Ovary (tissue), 9 donors: Measurements from ENCODE around the gene QTRT2. TPM values are rescaled to one million over a fixed set of nuclear protein-coding genes. Genes with fewer than 3 reads are reported as not detected.

ENCODE experiments used
- DNase-seq, 5 donors: peaks; one replicate each; pipeline ENCODE4 v3.0.0-alpha.2; 2019 to 2020
- H3K27ac ChIP-seq, 2 donors: fragments of 200-600 bp; one replicate each; pipeline versions ENCODE4 v1.5.1 to v1.8.0; 2019 to 2022
- H3K27me3 ChIP-seq: fragments of 200-600 bp; one replicate; pipeline ENCODE4 v1.8.0; 2022
- H3K36me3 ChIP-seq: fragments of 200-600 bp; sonication (generic); one replicate; pipeline ENCODE4 v1.5.1; 2019
- H3K4me1 ChIP-seq: one replicate; pipeline ENCODE4 v1.8.1; 2013; ENCODE audit warnings: mild to moderate bottlenecking, moderate library complexity; ENCODE audit not compliant: insufficient read depth
- H3K4me3 ChIP-seq: fragments of 200-600 bp; sonication (generic); one replicate; pipeline ENCODE4 v1.5.1; 2017
- H3K9me3 ChIP-seq, 2 donors: fragments of 200-600 bp in 1 of 2; sonication (generic) in 1 of 2; one replicate each; pipeline versions ENCODE4 v1.5.1 to v1.8.1; 2013 to 2019; ENCODE audit warnings: mild to moderate bottlenecking in 1 of 2, moderate library complexity in 1 of 2
- EP300 ChIP-seq: sonication (generic); formaldehyde crosslinking; IDR thresholded peaks from one replicate; pipeline ENCODE4 v1.6.1; 2017; ENCODE audit warnings: antibody characterized with exemption
- POLR2A ChIP-seq: fragments of 450-650 bp; IDR thresholded peaks from one replicate; pipeline ENCODE4 v1.6.1; 2017; ENCODE audit warnings: antibody characterized with exemption, mild to moderate bottlenecking, moderate library complexity
- WGBS, 3 donors: extraction: QIAGEN DNeasy Blood & Tissue Kit in 1 of 3; methylation state at CpG; one replicate each; pipeline versions ENCODE4 v1.1.5 to v1.1.7; 2013 to 2017; 5-methylcytosine and 5-hydroxymethylcytosine counted together
- intact Hi-C, 4 donors: fragments of 100-400 bp; cut with DNase I; formaldehyde crosslinking; loops; one replicate each; pipeline versions ENCODE4 v1.11.0 to v1.15.1; 2022 to 2023
- polyA plus RNA-seq, 2 donors: library from polyadenylated mRNA; stranded (reverse); fragments of 200-250 nt in 1 of 2; fragments of 350-450 nt in 1 of 2; fragmentation: Illumina TruSeq in 1 of 2; extraction: RNeasy Lipid Tissue Mini Kit (QIAGEN cat#74804) in 1 of 2; gene quantifications; one replicate each; pipeline ENCODE4 v1.2.3, GENCODE V29; 2013 to 2014
- total RNA-seq, 7 donors: library from RNA; depleted of rRNA in 2 of 7; stranded (reverse); fragments of >200 nt in 2 of 7; fragmentation: NEBNext Ultra II Directional in 3 of 7; extraction: Animal tissue kit (Norgen Biotek cat#: 25700) in 3 of 7; gene quantifications; one replicate each; pipeline versions ENCODE4 v1.1.0 to v1.2.4, GENCODE V29; 2016 to 2023
- TF ChIP-seq, protein P1 (sequence below), 3 donors: fragments of 450-650 bp in 2 of 3; fragments of 200-600 bp in 1 of 3; IDR thresholded peaks; one replicate each; pipeline versions ENCODE4 v1.5.1 to v1.8.0; 2016 to 2022; ENCODE audit warnings: antibody characterized with exemption in 3 of 3, mild to moderate bottlenecking in 1 of 3
- donor health status: DM: no; HTN: no; CAD: no; lungs with moderate emphysema.
- donor health status: DM: no; HTN: no; CAD: no.
- donor health status: Bipolar disorder and iron deficiency.
- donor health status: DM: yes; HTN: yes; CAD: no.
- donor health status: DM: no; HTN: no; CAD: no.
- donor health status: DM: yes; HTN: yes; CAD: no.

Gene QTRT2
- total and polyA plus RNA-seq, 9 donors = 6.4 to 32.6 (median 20.3) TPM

DNA sequence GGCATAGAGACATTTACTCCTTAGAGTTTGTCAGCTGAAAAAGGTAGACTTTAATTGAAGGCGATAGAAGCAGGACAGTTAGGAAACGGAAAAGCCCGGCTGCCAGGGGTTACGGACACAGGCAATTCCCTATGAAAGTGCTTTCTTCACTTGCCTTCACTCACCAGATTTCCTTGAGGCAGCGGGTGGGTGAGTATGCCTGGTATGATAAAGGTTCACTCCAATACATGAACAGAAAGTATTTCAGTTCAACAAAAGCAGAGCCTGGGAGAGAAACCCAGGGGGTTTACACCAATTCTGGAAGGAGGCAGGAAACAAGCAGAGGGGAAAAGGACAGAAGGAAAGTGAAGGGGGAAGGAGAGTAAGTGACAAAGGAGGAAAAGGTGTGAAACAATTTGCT is 53.9 kb downstream of the QTRT2 start:
- Histone ChIP-seq H3K36me3 (no peaks in the 10 kb centered on the region), H3K9me3 (no peaks in the 10 kb centered on the region), H3K4me1 (no peaks in the 10 kb centered on the region), H3K27me3 (no peaks in the 10 kb centered on the region), H3K4me3 (no peak overlapping the region), H3K27ac (no peak overlapping the region)
- DNase-seq = no peak
- intact Hi-C loops = no loop called here
- 64 to 73% (median 67%) methylated on average over 5 of the region's 5 CpGs for WGBS, 3 donors
- TF ChIP-seq, protein P1, sequence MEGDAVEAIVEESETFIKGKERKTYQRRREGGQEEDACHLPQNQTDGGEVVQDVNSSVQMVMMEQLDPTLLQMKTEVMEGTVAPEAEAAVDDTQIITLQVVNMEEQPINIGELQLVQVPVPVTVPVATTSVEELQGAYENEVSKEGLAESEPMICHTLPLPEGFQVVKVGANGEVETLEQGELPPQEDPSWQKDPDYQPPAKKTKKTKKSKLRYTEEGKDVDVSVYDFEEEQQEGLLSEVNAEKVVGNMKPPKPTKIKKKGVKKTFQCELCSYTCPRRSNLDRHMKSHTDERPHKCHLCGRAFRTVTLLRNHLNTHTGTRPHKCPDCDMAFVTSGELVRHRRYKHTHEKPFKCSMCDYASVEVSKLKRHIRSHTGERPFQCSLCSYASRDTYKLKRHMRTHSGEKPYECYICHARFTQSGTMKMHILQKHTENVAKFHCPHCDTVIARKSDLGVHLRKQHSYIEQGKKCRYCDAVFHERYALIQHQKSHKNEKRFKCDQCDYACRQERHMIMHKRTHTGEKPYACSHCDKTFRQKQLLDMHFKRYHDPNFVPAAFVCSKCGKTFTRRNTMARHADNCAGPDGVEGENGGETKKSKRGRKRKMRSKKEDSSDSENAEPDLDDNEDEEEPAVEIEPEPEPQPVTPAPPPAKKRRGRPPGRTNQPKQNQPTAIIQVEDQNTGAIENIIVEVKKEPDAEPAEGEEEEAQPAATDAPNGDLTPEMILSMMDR (IDR thresholded peaks at IDR 0.05) = no peak

DNA sequence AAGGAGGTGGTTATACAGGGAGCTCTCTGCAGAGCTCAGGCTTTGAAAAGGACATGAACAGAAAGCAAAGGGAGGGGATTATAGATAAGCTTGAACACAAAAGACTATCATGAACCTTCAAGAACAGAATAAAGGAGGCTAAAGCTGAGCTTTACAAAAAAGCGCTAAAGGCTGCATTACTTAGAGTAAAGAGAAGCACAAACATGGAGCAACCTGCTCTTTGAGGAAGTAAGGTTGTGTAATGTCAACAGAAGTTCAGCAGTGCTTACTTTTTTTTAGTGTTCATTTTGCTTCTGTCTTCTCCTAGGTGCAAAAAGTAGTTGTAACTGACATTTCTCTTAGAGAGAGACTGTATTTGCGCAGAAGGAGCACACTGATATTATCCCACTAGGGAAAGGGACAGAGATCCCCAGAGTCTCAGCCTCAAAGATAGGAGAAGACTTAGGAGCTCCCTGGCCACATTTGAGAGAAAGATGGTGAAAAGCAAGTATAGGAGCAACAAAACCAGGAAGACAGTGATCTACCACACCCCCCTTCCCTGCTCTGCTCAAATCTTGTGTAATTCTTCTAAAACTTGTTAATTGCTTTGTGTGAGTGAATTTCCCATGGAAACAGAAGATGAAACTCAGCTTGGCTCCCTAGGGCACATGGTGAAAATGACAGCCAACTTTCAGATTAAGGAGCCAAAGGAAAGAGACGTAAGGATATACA is 54.7 kb downstream of the QTRT2 start:
- intact Hi-C loops = no loop called here

DNA sequence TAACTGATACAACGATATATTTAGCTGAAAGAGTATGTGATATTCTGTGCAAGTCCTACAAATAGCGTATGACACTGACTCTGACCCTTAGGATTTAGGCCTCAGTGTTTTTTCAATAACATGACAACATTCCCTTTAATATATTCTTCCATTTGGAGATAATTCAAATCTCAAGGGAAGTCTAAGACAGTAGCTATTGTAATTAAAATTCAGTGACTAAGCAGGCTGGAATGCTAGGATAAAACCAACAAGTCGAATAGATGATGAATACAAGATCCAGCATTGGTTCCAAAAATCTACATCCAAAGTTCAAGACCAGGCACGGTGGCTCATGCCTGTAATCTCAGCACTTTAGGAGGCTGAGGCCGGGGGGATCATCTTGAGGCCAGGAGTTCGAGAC is 56.2 kb downstream of the QTRT2 start:
- 71 to 78% (median 73%) methylated on average over 6 of the region's 6 CpGs for WGBS, 3 donors

More for the DNA sequence above, 54.7 kb downstream of the QTRT2 start:
- no peak for DNase-seq
- Histone ChIP-seq H3K27me3 (no peaks in the 10 kb centered on the region), H3K9me3 (no peaks in the 10 kb centered on the region), H3K4me1 (no peaks in the 10 kb centered on the region), H3K4me3 (no peak overlapping the region), H3K36me3 (no peaks in the 10 kb centered on the region), H3K27ac (no peak overlapping the region)
- TF ChIP-seq, protein P1 (IDR thresholded peaks at IDR 0.05) = no peak
- TF ChIP-seq EP300 = no peak
- TF ChIP-seq POLR2A = no peak
- WGBS, 3 donors = 85 to 88% (median 88%) methylated on average over 3 of the region's 3 CpGs

DNA sequence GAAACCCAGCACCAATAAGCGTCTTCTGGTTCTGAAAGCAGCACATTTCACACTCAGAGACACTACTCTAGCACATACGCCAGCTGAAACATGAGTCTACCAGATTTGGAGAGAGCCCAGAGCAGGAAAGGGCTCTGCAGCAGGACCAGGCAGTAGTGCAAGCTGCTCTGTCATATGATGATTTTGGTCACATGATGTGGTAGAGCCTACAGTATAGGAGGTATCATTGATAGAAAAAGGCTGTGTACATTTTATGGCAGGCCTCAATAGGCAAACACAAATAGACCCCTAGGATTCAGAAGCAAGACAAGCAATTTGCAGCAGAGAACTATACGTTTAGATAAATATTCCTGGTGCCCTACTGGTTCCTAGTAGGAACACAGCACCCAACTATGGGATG is 58.2 kb downstream of the QTRT2 start:
- Histone ChIP-seq H3K27ac (no peak overlapping the region), H3K9me3 (no peaks in the 10 kb centered on the region), H3K4me3 (no peak overlapping the region), H3K27me3 (no peaks in the 10 kb centered on the region), H3K4me1 (no peaks in the 10 kb centered on the region), H3K36me3 (no peaks in the 10 kb centered on the region)
- WGBS, 3 donors = 84 to 86% (median 84%) methylated on average over 3 of the region's 3 CpGs
- TF ChIP-seq POLR2A (no peak), EP300 (no peak)
- TF ChIP-seq, protein P1 (IDR thresholded peaks at IDR 0.05) = no peak
- intact Hi-C loops = no loop called here
- DNase-seq = no peak

More for the DNA sequence above, 56.2 kb downstream of the QTRT2 start:
- Histone ChIP-seq H3K4me3 (no peak overlapping the region), H3K36me3 (no peaks in the 10 kb centered on the region), H3K9me3 (no peaks in the 10 kb centered on the region), H3K27ac (no peak overlapping the region), H3K4me1 (no peaks in the 10 kb centered on the region), H3K27me3 (no peaks in the 10 kb centered on the region)
- TF ChIP-seq, protein P1 (IDR thresholded peaks at IDR 0.05) = no peak
- TF ChIP-seq EP300 = no peak
- no peak for TF ChIP-seq POLR2A
- intact Hi-C loops = no loop called here
- DNase-seq = no peak
